ENCODE measurements around the gene TMEM253. TPM values are rescaled to one million over a fixed set of nuclear protein-coding genes. Genes with fewer than 3 reads are reported as not detected.

Gene TMEM253
- total RNA-seq, 2 donors from 2014 or later = 0.40 to 0.49 TPM

DNA sequence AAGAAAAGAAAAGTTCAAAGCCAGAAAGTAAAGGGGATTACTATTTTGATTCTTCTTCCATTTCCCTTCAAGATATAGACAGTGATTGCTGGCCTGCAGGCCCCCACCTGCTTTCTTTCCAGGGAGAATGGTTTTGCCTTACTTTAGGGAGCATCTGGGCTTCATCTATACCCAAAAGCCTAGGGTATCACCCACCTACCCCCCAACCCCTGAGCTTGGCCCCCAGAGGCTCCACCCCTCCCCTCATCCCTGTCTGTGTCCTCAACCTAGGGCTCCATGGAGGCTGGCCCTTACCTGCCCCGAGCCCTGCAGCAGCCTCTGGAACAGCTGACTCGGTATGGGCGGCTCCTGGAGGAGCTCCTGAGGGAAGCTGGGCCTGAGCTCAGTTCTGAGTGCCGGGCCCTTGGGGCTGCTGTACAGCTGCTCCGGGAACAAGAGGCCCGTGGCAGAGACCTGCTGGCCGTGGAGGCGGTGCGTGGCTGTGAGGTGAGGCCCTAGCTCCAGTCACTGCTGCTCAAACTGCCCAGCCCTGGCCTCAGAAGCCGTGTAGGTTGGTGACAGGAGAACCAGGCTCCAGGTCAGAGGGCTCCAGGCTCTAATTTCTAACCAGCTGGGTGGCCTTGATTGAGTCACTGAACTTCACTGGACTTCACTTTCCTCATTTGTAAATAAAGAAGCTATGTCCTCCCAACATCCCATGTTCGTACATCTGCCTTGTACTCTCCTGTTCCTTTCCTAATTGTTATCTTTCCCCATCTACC, 17.1 kb upstream of the TMEM253 start:
- 94 to 98% methylated on average over 9 to 11 of the region's 11 CpGs for WGBS, 2 experiments (ENCODE audit: insufficient coverage in 1 of 2, insufficient read length in 1 of 2)
- no peaks in the 10 kb centered on the region for H3K9me3 ChIP-seq (ENCODE audit: control insufficient read depth, low read length)
- H3K27me3 Mint-ChIP-seq (ENCODE audit: insufficient read depth) = no peaks in the 10 kb centered on the region
- no peak overlapping the region for H3K27ac Mint-ChIP-seq
- no peak overlapping the region for H3K4me3 Mint-ChIP-seq
- no peak for DNase-seq
- no peak for TF ChIP-seq CTCF (conservative IDR thresholded peaks at IDR 0.05)
- H3K36me3 Mint-ChIP-seq (ENCODE audit: low read depth) = peaks cover 76% of the 10 kb centered on the region
- H3K36me3 ChIP-seq (ENCODE audit: control insufficient read depth, insufficient read depth, low read length) = peaks cover 85% of the 10 kb centered on the region
- no peak overlapping the region for H3K9ac ChIP-seq (ENCODE audit: extremely low read depth, low read length, poor library complexity, severe bottlenecking)
- H3K4me3 ChIP-seq (ENCODE audit: low read length) = no peak overlapping the region
- no peaks in the 10 kb centered on the region for H3K4me1 Mint-ChIP-seq
- no peaks in the 10 kb centered on the region for H3K4me1 ChIP-seq (ENCODE audit: control insufficient read depth, insufficient read depth, low read length)
- no peak overlapping the region for H3K27ac ChIP-seq (ENCODE audit: low read depth, low read length)
- no peaks in the 10 kb centered on the region for H3K27me3 ChIP-seq (ENCODE audit: control insufficient read depth, insufficient read depth, low read length, poor library complexity, severe bottlenecking)
- no peaks in the 10 kb centered on the region for H3K9me3 Mint-ChIP-seq

- peaks cover 85% of the 10 kb centered on the region for H3K36me3 ChIP-seq (ENCODE audit: control insufficient read depth, insufficient read depth, low read length)
- Mint-ChIP-seq H3K27me3 (ENCODE audit: insufficient read depth) (no peaks in the 10 kb centered on the region), H3K27ac (no peak overlapping the region)
Observed at GRCh38 chr14:21084396-21084795, 16.5 kb upstream of the TMEM253 start.

DNA sequence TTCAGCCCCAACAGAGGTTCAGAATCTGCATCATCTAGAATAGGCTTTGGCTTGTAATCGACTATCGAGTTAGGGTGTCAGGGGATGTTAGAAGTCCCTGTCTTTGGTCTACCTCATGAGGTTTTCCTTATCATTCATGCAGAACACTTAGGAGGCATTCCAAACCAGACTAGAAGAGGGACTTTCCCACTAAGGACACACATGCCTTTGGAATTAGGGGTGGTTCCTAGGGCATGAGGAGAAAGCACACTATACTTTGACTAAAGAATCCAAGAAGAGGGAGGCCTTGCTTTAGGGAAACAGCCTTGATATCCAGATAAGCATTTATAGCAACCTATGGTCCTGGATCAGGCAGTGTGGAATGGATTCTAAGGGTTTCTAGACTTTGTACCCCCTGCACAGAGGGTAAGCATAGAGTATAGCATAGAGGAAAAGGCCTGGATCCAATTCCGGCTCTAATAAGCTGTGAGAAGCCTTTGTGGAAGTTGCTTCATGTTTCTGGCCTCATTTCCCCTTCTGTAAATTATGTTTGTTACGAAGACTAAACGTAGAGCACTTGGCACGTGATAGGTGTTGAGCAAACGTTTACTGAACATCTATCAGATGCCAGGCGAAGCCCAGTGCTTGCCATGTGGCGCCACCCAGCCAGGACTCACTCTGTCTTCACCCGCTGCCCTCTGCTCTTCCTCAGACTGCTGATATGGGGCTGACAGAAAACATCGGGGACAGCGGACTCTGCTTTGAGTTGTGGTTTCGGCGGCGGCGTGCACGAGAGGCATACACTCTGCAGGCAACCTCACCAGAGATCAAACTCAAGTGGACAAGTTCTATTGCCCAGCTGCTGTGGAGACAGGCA, 15.6 kb upstream of the TMEM253 start:
- no peak overlapping the region for H3K4me3 Mint-ChIP-seq
- H3K27me3 ChIP-seq (ENCODE audit: control insufficient read depth, insufficient read depth, low read length, poor library complexity, severe bottlenecking) = no peaks in the 10 kb centered on the region
- H3K4me3 ChIP-seq (ENCODE audit: low read length) = no peak overlapping the region
- H3K4me1 Mint-ChIP-seq = no peaks in the 10 kb centered on the region
- H3K27me3 Mint-ChIP-seq (ENCODE audit: insufficient read depth) = no peaks in the 10 kb centered on the region
- no peaks in the 10 kb centered on the region for H3K9me3 Mint-ChIP-seq
- no peak for DNase-seq
- peaks cover 85% of the 10 kb centered on the region for H3K36me3 ChIP-seq (ENCODE audit: control insufficient read depth, insufficient read depth, low read length)
- H3K9ac ChIP-seq (ENCODE audit: extremely low read depth, low read length, poor library complexity, severe bottlenecking) = no peak overlapping the region
- H3K36me3 Mint-ChIP-seq (ENCODE audit: low read depth) = peaks cover 75% of the 10 kb centered on the region
- TF ChIP-seq CTCF (conservative IDR thresholded peaks at IDR 0.05) = no peak
- H3K27ac Mint-ChIP-seq = no peak overlapping the region
- H3K9me3 ChIP-seq (ENCODE audit: control insufficient read depth, low read length) = no peaks in the 10 kb centered on the region
- no peaks in the 10 kb centered on the region for H3K4me1 ChIP-seq (ENCODE audit: control insufficient read depth, insufficient read depth, low read length)
- no peak overlapping the region for H3K27ac ChIP-seq (ENCODE audit: low read depth, low read length)
- WGBS, 2 experiments (ENCODE audit: insufficient coverage in 1 of 2, insufficient read length in 1 of 2) = 93 to 96% methylated on average over 17 of the region's 17 CpGs

More at GRCh38 chr14:21084396-21084795, 16.5 kb upstream of the TMEM253 start:
- TF ChIP-seq CTCF (conservative IDR thresholded peaks at IDR 0.05) = no peak
- Histone ChIP-seq H3K9me3 (ENCODE audit: control insufficient read depth, low read length) (no peaks in the 10 kb centered on the region), H3K4me3 (ENCODE audit: low read length) (no peak overlapping the region), H3K4me1 (ENCODE audit: control insufficient read depth, insufficient read depth, low read length) (no peaks in the 10 kb centered on the region), H3K27ac (ENCODE audit: low read depth, low read length) (no peak overlapping the region), H3K9ac (ENCODE audit: extremely low read depth, low read length, poor library complexity, severe bottlenecking) (no peak overlapping the region), H3K27me3 (ENCODE audit: control insufficient read depth, insufficient read depth, low read length, poor library complexity, severe bottlenecking) (no peaks in the 10 kb centered on the region)
- WGBS, 2 experiments (ENCODE audit: insufficient coverage in 1 of 2, insufficient read length in 1 of 2) = 93 to 94% methylated on average over 2 of the region's 2 CpGs
- Mint-ChIP-seq H3K4me3 (no peak overlapping the region), H3K4me1 (no peaks in the 10 kb centered on the region), H3K36me3 (ENCODE audit: low read depth) (peaks cover 76% of the 10 kb centered on the region), H3K9me3 (no peaks in the 10 kb centered on the region)
- DNase-seq = no peak

Data from endodermal cell (in vitro differentiated cells).